ENCODE data around the gene CDC42BPA. TPM values are rescaled to one million over a fixed set of nuclear protein-coding genes. Genes with fewer than 3 reads are reported as not detected.
"Not testable (repeated sequence)": the region's sequence is repeated elsewhere in the genome, so short reads cannot be mapped to it uniquely, and the experiment has no call there.

Gene CDC42BPA
- polyA plus RNA-seq, 1 donor, result 47.2 TPM

GRCh38 chr1:227131193-227131592, 187.1 kb downstream of the CDC42BPA start:
- no peak for DNase-seq

GRCh38 chr1:227127891-227128290, 190.4 kb downstream of the CDC42BPA start:
- DNase-seq, result no peak

- DNase-seq, result no peak
Measured at GRCh38 chr1:227125929-227126545, 192.3 kb downstream of the CDC42BPA start.

GRCh38 chr1:227124473-227124872, 193.8 kb downstream of the CDC42BPA start:
- DNase-seq, result no peak

GRCh38 chr1:227120826-227121225, 197.5 kb downstream of the CDC42BPA start:
- DNase-seq, result no peak

- DNase-seq, result no peak
Measured at GRCh38 chr1:227112538-227112937, 205.8 kb downstream of the CDC42BPA start.

- no peak for DNase-seq
Measured at GRCh38 chr1:227111782-227112181, 206.5 kb downstream of the CDC42BPA start.

GRCh38 chr1:227105291-227105690, 213.0 kb downstream of the CDC42BPA start:
- DNase-seq, result not testable (repeated sequence)

- DNase-seq, result no peak
Measured at GRCh38 chr1:227102056-227102455, 216.2 kb downstream of the CDC42BPA start.

GRCh38 chr1:227094249-227094966, 223.9 kb downstream of the CDC42BPA start:
- DNase-seq, result no peak

- no peak for DNase-seq
Measured at GRCh38 chr1:227093309-227093708, 225.0 kb downstream of the CDC42BPA start.

- DNase-seq, result no peak
Measured at GRCh38 chr1:227092069-227092468, 226.2 kb downstream of the CDC42BPA start.

GRCh38 chr1:227086636-227087035, 231.7 kb downstream of the CDC42BPA start:
- no peak for DNase-seq

- DNase-seq, result no peak
Measured at GRCh38 chr1:227082999-227083746, 235.1 kb downstream of the CDC42BPA start.

- no peak for DNase-seq
Measured at GRCh38 chr1:227077783-227078182, 240.5 kb downstream of the CDC42BPA start.

- no peak for DNase-seq
Measured at GRCh38 chr1:227073786-227074185, 244.5 kb downstream of the CDC42BPA start.

- DNase-seq, result no peak
Measured at GRCh38 chr1:227072991-227073390, 245.3 kb downstream of the CDC42BPA start.

GRCh38 chr1:227071895-227072587, 246.3 kb downstream of the CDC42BPA start:
- no peak for DNase-seq

- no peak for DNase-seq
Measured at GRCh38 chr1:227070638-227071285, 247.5 kb downstream of the CDC42BPA start.

- DNase-seq, result no peak
Measured at GRCh38 chr1:227069490-227069889, 248.8 kb downstream of the CDC42BPA start.

- no peak for DNase-seq
Measured at GRCh38 chr1:227068883-227069282, 249.4 kb downstream of the CDC42BPA start.

GRCh38 chr1:227066999-227067398, 251.3 kb downstream of the CDC42BPA start:
- DNase-seq, result no peak

Measured in left kidney (tissue), 2 donors.